DMS53 (cell line): Measurements from ENCODE around the gene RFPL3.
"Not testable (repeated sequence)": the region's sequence is repeated elsewhere in the genome, so short reads cannot be mapped to it uniquely, and the experiment has no call there.

Experiments
- DNase-seq: peaks from one replicate; lab custom pipeline; 2025; lab: John Stamatoyannopoulos, UW

RFPL3 gene

DNA sequence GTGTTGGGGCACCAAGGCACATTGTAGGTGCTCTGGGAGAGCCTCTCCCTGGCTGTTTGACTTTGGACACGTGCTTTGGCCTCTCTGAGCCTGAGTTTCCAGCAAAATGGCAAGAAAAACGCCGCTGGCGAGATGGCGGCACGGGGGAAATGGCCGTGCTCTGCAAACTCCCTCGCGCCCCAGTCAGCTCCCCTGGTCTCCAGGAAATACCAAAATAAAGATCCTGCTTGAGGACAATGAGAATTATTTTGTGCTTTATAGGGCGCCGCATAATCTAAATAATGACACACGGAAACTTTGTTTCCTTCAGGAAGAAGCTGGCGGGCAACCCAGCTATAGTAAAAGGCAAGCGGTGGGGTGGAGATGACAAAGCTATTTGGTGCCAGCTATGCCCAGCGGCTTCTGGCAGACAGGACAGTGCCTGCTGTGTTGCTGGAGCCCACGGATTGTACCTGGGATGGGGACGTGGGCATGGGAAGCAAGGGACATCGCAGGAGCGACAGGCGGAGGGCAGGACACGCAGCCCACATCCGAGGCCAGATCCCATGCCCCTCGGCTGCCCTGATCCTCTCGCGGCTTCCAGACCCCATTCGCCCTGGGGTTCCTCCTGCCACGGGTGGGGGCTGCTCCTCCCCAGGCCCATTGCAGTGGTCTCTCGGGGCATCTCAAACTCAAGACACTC is 26.3 kb upstream of the RFPL3 start:
- no peak for DNase-seq

DNA sequence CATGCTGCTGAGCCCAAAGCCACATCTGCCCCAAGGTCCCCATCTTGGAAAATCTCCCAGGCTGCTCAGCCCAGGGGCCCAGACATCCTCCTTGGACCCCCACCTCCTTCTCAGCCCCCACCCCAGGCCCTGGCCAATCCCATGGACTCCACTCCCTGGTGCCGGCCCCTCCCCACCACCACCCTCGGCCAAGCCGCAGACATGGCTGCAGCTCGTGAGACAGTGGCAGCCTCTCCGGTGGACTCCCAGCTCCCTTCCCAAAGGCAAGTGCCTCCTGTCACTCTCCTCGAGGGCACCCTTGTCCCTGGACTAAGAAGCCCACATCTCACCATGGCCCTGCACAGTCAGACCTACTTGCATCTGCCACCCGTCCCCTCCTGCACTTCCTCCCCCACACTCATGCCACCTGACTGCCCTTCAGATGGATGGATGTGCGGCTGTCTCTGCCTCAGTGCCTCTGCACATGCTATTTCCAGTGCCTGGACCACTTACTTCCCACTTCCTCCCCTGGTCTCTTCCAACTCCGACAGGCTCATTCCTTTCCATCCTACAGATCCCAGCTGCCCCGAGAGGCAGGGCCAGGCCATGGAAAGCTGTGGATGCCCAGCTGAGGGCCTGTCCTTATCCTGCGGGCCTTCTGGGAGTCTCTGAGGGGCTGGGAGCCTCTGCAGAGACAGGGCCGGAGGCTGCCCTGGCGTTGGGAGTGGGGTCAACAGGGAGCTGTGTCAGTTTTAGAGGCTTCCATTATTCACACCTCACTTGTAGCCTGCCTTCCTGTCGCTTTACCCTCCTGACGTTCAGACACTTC is 25.5 kb upstream of the RFPL3 start:
- no peak for DNase-seq

DNA sequence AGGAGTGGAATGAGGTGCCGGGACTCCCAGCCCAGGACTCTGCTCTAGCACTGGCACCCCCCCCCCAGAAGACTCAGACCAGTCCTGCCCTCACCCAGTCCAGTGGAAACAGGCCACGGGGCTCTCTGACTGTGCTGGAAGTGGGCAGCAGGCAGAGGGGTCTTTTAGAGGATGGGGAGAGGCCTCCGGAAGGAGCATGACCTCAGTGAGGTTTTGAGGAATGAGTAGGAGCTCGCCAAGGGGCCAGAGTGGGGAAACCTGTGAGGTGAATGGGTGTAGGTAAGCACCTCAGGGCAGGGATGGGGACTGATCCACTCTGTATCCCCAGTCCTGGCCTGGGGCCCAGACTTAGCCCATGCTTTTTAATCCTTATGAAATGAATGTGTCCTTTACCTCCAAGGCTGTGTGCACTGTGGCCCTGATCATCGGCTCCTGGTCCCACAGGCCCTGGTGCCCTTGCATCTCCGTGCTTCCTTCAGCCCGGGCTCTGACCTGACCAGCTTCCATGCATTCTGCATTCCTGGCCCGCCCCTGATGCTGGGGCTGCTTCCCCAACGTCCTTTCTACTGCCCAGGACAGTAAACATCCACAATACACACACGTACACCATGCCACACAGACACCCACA is 24.4 kb upstream of the RFPL3 start:
- DNase-seq = no peak

DNA sequence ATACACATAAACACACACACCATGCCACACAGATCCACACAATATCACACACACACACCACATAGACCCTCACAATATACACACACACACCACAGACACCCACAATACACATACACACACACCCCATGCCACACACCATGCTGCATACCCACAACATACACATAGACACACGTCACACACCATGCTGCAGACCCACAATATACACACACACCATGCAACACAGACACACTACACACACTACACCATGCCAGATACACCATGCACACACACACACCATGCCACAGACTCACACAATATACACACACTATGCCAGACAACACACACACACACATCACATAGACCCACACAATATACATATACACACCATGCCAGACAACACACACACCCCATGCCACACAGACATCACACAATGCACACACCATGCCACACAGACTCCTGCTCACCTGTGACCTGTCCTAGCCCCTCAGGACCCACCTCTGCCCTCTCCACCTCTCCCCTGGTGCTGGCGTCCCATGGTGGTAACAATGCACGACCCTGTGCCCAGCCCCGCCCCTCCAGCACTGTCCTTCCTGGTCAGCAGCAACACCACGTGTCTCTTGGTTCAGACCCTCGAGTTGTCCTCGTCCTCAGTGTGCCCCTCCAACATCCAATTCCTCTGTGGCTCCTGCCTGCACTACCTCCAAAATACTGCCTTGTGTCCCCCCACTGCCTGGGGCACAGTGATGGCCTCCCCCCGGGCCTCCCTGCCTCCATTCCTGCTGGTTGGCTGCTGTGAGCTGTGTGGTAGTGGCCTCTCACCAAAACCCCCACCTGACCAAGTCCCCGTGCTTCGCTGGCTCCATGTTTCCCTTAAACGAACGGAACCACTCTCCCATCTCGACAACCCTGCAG is 23.7 kb upstream of the RFPL3 start:
- DNase-seq = no peak

DNA sequence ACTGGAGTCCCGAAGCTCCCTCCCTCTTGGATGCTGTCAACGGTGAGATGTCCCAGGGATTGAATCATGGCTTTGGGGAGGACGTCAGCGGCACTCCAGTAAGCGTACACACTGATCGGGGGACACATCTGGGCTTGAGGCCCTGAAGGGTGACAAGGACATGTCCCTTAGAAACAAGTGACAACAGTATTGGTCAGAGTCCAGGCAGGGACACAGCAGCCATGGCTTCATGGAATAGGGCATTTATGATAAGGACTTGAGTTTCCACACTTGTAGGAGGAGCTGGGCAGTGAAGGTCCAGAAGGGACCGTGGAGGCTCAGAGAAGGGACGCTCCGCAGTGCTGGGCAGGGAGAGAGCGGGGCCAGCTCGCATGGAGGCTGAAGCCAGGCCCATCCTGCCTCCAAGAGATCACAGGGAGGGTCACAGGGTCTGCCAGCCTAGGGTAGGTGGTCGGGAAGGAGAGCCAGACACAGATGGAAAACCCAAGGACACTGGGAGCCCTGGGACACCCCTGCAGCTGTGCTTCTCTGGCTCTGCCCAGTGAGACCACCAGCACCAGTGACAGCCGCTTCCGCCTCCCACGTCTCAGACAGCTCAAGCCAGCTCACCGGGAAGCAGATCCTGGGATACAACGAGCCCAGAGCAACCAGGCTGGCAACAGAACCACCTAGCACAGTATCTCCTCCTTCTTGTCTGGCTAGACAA is 22.9 kb upstream of the RFPL3 start:
- DNase-seq = no peak

DNA sequence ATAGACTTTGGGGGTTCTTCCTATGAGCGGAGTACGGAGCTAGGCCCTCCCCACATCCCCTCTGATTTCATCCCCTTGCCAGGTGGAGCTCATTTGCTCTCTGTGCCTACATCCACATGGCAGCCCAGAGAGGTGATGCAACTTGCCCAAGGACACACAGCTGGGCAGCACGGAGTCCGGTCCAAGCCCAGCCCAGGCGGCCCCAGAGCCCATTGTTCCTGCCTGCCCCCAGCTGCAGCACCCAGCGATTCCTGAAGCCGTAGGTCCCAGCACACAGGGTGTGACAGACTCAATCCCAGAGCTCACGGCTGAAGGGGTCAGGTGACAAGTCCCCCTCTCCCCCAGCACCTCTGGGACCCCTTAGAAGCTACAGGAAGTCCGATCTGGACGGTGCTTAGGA is 22.2 kb upstream of the RFPL3 start:
- DNase-seq = no peak

DNA sequence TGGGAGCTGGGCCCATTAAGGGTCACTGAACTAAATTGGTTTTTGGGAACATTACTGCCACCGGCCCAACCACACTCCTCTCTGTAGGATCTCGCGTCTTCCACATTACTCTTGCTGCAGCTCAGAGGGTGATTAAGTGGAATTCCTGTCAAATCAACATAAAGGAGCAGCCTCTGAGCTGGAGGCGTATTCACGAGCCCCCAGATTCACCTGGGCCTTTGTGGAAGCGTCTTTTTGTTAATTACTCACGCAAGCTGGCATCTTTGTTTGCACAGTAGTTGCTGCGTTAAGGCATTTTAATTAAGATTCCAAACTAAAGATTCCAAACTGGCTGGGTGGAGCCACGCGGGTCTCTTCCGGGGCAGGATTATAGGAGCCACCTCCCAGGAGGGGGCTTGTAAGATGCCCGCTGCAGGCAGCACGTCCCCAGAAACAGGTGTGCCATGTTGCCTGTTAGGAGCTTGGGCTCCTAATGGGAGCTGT is 21.5 kb upstream of the RFPL3 start:
- DNase-seq = no peak

DNA sequence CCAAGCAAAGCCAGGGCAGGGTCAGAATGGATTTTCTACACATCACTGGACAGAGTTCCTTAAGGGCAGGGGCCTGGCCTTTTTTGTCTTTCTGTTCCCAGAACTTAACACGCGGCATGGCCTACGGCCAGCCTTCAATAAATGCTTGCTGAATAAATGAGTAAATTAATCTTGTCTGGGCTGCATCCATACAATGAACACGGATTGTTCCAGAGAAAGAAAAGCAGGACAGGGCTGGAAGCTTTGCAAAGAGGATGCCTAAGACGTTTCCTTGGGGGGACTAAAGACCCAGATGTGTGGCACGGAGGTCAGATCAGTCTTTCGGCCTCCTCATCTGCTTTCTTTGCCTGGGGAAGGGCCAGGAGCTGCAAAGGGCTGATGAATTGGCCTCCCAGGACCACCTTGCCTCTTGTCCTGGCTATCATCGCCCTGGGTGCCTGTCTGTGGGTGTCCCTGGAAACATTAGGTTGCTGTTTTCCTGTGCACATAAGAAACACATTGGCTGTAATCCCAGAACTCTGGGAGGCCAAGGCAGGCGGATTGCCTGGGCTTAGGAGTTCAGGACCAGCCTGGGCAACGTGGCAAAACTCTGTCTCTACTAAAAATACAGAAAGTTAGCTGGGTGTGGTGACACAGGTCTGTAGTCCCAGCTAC is 20.8 kb upstream of the RFPL3 start:
- no peak for DNase-seq

DNA sequence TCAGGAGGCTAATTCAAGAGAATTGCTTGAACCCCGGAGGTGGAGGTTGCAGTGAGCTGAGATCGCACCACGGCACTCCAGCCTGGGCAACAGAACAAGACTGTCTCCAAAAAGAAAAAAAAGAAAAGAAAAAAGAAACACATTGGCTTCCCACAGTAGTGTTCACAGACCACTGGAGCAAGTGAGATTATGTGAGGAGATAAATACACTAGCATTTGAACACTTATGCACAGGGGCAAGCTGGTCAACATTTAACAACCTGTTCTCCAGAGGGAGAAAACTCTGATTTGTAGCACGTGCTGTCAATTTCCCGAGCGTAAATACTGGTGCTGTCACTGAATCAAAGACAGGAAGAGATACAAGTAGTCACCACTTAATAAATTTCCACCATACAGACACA is 20.2 kb upstream of the RFPL3 start:
- not testable (repeated sequence) for DNase-seq

DNA sequence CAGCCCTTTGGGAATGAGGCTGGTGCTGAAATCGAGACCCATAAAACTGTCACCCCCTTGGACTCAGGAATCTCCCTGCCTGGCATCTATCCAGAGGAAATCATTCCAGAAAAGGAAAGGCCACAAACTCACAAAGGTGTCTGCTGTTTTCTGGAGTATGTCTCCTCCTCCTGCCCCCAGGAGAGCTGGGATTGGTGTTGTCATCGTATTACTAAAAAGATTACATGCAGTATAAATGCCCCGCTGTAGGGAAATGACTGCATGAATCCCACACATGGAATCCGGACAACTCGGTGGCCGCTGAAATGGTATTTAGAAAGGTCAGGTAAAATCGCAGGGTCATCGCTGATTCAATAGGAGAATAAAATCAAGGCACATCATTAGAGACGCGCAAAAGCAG is 18.9 kb upstream of the RFPL3 start:
- no peak for DNase-seq

DNA sequence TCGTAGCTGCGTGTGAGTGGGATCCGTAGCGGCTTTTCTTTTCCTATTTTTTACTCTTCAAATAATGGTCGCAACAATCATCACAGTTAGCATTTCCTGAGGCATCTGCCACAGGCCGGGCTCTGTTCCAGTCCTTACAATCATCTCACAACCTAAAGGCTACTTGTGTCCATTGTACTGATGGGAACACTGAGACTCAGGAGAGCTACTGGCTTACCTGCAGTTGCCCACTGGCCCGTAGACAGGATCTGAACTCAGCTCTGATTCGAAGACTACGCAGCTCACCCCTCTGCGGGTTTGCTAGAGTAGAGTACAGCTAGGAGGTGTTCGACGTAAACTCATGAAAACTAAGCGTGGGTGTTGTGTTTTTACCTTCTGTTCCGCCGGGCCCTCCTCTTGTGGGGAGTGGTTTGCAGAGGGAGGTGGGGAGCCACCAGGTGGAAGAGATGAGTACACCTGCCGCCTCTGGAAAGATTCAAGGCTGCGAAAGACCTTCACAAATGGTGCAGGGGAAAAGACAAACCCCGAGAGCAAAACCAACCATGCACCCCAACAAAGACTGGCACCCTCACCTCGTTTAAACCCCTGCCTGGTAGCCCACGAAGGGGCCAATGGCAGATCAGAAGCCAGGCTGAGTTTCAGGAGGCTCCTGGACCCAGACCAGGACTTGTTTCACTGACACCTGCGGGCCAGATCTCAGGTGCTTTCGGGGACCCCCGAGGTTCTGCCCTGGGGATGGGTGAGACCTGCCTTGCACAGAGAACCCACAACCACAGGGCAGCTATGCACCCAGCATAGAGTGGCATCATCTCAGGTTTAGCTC is 18.3 kb upstream of the RFPL3 start:
- no peak for DNase-seq

DNA sequence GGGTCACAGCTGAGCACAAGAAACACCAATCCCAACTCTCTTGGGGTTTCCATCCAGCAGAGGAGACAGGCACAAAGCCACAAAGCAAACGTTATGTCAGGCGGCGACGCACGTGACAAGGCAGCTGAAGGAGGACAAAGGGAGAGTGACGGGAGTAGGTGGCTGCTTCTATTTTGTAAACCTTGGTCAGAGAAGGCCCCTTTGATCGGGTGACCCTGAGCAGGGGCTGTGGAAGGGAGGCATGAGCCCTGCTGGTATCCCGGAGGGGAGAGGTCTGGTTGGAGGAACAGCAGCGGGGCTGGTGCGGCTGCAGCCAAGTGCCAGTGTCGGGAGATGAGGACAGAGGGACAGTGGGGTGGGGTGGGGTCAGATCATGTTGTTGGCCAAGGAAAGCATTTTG is 17.3 kb upstream of the RFPL3 start:
- peak; percentile 24 for DNase-seq

DNA sequence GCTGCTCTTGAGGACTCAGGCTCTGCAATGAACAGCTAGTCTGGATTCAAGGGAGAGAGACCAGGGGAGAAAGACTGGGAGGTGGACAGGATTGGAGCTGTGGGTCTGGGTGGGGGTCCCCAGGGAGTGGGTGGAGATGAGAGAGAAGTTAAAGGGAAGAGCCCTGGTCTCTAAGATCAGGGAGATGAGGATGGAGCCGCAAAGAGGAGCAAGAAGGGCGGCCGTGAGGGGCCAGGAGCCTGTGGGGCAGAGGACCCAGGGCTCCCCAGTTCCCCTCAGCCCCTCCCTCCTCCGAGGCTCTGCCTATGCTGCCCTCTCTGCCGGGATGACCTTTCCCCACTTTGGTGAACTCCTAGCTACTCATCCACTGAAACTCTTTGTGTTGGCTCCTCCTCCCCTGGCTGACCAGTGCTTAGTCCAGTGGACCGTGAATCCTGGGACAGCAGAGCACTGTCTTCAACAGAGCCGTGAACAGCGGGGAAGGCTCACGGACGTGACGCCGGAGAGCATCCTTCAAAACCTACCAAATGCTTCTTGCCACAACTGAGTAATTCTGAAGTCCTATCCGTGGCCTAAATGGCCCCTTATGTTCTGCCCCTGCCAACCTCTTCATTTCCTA is 16.4 kb upstream of the RFPL3 start:
- DNase-seq = no peak

DNA sequence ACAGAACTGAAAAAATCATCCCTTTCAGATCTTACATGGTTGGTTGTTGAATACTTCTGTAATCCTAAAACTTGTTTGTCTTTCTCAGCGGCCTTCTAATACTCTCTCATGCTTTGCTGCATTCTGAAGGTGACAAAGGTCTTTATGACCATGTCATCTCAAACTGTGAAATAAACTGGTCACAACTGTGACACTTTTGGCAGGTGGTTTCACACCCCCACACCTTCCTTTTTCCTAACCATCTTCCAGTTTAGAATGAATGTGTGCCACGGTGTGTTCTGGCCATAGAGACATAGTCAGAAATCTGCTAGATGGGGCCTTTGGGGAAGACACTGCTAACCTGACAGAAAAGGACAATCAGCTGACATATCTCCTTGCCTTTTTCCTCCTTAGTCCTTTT is 14.7 kb upstream of the RFPL3 start:
- DNase-seq = no peak

DNA sequence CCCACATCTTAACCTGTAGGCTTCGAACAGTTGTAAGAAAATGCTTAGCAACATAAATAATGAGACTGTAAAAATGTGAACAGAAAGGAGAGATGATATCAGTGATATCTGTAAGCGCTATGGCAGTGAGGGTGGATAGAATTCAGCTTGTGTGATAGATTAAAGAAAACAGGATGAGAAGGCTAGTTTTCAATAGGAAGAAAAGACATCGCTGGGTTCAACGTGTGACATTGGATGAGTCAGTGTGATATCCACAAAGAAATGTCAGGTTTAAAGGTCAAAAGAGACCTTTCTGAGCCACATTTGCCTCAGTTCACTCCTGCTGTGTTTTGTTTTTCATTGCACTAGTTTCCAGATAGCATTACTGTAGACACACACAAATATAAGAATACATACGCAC is 13.7 kb upstream of the RFPL3 start:
- no peak for DNase-seq

DNA sequence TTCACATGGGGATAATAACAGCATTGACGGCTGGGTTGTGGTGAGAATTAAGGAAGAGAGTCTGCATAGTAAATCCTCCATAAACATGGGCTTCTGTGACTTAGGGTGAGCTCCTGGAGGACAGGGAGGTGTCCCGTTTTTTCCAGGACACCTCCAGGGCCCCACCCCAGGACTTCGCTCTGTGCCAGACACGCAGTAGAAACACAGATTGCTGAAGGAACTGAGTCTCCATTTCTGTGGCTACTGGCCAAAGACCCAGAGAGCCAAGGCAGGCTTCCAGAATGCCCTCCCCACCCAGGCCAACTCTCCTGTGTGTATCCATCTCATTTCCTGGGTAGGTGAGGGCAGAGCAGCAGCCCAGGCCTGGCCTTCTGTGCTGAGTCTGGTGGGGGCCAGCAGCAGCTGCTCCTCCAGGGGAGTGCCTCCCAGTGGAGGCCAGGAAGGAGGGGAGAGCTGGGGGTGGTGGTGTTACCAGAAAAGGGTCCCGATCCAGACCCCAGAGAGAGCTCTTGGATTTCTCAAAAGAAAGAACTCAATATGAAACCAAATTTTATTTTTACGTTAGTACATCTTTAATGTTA is 9.5 kb upstream of the RFPL3 start:
- DNase-seq = no peak

DNA sequence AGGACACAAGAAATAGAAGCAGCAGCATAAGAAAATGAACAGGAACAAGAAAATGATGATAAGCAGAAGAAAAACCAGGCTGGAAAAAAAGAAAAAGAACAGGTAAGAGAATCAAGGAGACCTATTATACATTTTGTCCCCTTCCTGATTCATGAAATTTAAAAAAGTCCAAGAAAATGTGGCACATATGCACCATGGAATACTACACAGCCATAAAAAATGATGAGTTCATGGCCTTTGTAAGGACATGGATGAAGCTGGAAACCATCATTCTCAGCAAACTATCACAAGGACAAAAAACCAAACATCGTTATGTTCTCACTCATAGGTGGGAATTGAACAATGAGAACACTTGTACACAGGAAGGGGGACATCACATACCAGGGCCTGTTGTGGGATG is 5.8 kb upstream of the RFPL3 start:
- DNase-seq = not testable (repeated sequence)

DNA sequence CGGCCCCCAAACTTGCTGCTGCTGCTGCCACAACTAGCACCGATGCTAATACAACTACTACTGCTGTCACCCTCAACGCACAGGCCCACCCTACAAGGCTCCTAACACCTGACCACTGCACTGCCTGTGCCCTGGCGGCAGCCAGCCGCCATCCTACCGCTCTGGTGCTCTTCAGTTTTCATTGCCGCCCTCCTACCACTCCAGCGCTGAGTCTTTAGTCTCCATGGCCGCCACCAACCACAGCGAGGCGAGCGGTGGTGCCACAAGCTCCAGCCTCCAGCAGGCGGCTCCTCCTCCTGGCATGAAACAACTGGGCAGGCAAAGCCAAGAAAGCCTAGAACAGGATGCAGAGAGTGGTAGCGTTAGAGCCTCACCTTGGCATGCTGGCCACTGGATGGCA is 5.0 kb upstream of the RFPL3 start:
- no peak for DNase-seq

DNA sequence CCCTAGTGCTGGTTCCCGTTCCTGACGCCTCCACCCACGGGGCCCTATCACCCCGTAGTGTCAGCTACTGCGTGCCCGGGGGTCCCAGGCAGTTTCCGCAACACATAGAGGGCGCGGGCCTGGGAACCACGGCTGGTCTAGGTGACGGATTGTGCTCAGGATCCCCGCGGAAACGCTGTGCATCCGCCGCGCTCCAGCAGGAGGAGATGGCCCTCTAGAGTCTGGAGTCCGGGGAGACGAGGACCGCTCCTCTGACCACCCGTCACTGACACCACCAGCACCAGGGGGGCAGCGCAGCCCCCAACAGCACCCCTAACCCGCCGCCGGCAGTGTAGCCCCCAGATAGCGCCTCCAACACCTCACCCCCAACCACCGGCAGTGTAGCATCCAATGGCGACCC is 4.4 kb upstream of the RFPL3 start:
- no peak for DNase-seq
